Measurements from ENCODE around the gene ZC3H4. TPM values are rescaled to one million over a fixed set of nuclear protein-coding genes. Genes with fewer than 3 reads are reported as not detected.
A peak's percentile ranks its signal among the peaks of the same experiment; 100 is the strongest.

The ZC3H4 gene
- total RNA-seq, 1 experiment from 2014 or later = 94.4 TPM

- POLR2A ChIA-PET (ENCODE audit: low non-redundant PET) = no interaction called here
- BruUV-seq (replicated peaks) = no TSS peak
- H3K27me3 ChIP-seq (replicated peaks; ENCODE audit: insufficient read depth, low read depth, low read length, poor library complexity) = no peaks in the 10 kb centered on the region
- no peaks in the 10 kb centered on the region for H3K9me3 ChIP-seq (ENCODE audit: low read depth, low read length, poor library complexity, severe bottlenecking)
- peaks cover 30% of the 10 kb centered on the region for H3K36me3 ChIP-seq (ENCODE audit: insufficient read depth, low read length, poor library complexity, severe bottlenecking)
- TF ChIP-seq CTCF (conservative IDR thresholded peaks at IDR 0.05; ENCODE audit: low read depth, low read length) = no peak
- TF ChIP-seq EZH2 (IDR thresholded peaks at IDR 0.05; ENCODE audit: borderline replicate concordance, low read depth, low read length, poor library complexity, severe bottlenecking) = no peak
- peak overlapping the region; percentile 37 for H3K27ac ChIP-seq (ENCODE audit: low read depth, low read length, poor library complexity, severe bottlenecking)
- H3K4me3 ChIP-seq (ENCODE audit: low read depth, low read length, poor library complexity, severe bottlenecking) = no peak overlapping the region
- intact Hi-C loops (cut with micrococcal nuclease; ENCODE audit: unreplicated experiment) = no loop called here
- no peak for DNase-seq (ENCODE audit: low spot score)
- H3K4me1 ChIP-seq (ENCODE audit: insufficient read depth, low read length, poor library complexity, severe bottlenecking) = peaks cover 17% of the 10 kb centered on the region
- CTCF ChIA-PET = no interaction called here
Observed at GRCh38 chr19:47096100-47096704, 17.4 kb downstream of the ZC3H4 start.

- POLR2A ChIA-PET (ENCODE audit: low non-redundant PET) = no interaction called here
- H3K9me3 ChIP-seq (ENCODE audit: low read depth, low read length, poor library complexity, severe bottlenecking) = no peaks in the 10 kb centered on the region
- no peak for TF ChIP-seq EZH2 (IDR thresholded peaks at IDR 0.05; ENCODE audit: borderline replicate concordance, low read depth, low read length, poor library complexity, severe bottlenecking)
- no peak for TF ChIP-seq CTCF (conservative IDR thresholded peaks at IDR 0.05; ENCODE audit: low read depth, low read length)
- intact Hi-C loops (cut with micrococcal nuclease; ENCODE audit: unreplicated experiment) = no loop called here
- CTCF ChIA-PET = no interaction called here
- DNase-seq (ENCODE audit: low spot score) = no peak
- H3K4me1 ChIP-seq (ENCODE audit: insufficient read depth, low read length, poor library complexity, severe bottlenecking) = peaks cover 17% of the 10 kb centered on the region
- no TSS peak for BruUV-seq (replicated peaks)
- peaks cover 31% of the 10 kb centered on the region for H3K36me3 ChIP-seq (ENCODE audit: insufficient read depth, low read length, poor library complexity, severe bottlenecking)
- peak overlapping the region; percentile 40 for H3K27ac ChIP-seq (ENCODE audit: low read depth, low read length, poor library complexity, severe bottlenecking)
- no peaks in the 10 kb centered on the region for H3K27me3 ChIP-seq (replicated peaks; ENCODE audit: insufficient read depth, low read depth, low read length, poor library complexity)
- no peak overlapping the region for H3K4me3 ChIP-seq (ENCODE audit: low read depth, low read length, poor library complexity, severe bottlenecking)
Observed at GRCh38 chr19:47095476-47096099, 18.0 kb downstream of the ZC3H4 start.

- no TSS peak for BruUV-seq (replicated peaks)
- TF ChIP-seq CTCF (conservative IDR thresholded peaks at IDR 0.05; ENCODE audit: low read depth, low read length) (no peak), EZH2 (IDR thresholded peaks at IDR 0.05; ENCODE audit: borderline replicate concordance, low read depth, low read length, poor library complexity, severe bottlenecking) (no peak)
- Histone ChIP-seq H3K4me1 (ENCODE audit: insufficient read depth, low read length, poor library complexity, severe bottlenecking) (peaks cover 17% of the 10 kb centered on the region), H3K36me3 (ENCODE audit: insufficient read depth, low read length, poor library complexity, severe bottlenecking) (peaks cover 39% of the 10 kb centered on the region), H3K27ac (ENCODE audit: low read depth, low read length, poor library complexity, severe bottlenecking) (peak overlapping the region; percentile 40), H3K9me3 (ENCODE audit: low read depth, low read length, poor library complexity, severe bottlenecking) (no peaks in the 10 kb centered on the region), H3K4me3 (ENCODE audit: low read depth, low read length, poor library complexity, severe bottlenecking) (no peak overlapping the region), H3K27me3 (replicated peaks; ENCODE audit: insufficient read depth, low read depth, low read length, poor library complexity) (no peaks in the 10 kb centered on the region)
- intact Hi-C loops (cut with micrococcal nuclease; ENCODE audit: unreplicated experiment) = no loop called here
- ChIA-PET POLR2A (ENCODE audit: low non-redundant PET) (no interaction called here), CTCF (no interaction called here)
- no peak for DNase-seq (ENCODE audit: low spot score)
Observed at GRCh38 chr19:47094557-47095475, 18.8 kb downstream of the ZC3H4 start.

Measured in A673 (cell line).